Measurements from ENCODE around the gene TADA2B. TPM values are rescaled to one million over a fixed set of nuclear protein-coding genes. Genes with fewer than 3 reads are reported as not detected.

TADA2B gene
- total and polyA plus RNA-seq, 2 experiments from 2014 or later = 3.6 to 11.4 TPM

DNA sequence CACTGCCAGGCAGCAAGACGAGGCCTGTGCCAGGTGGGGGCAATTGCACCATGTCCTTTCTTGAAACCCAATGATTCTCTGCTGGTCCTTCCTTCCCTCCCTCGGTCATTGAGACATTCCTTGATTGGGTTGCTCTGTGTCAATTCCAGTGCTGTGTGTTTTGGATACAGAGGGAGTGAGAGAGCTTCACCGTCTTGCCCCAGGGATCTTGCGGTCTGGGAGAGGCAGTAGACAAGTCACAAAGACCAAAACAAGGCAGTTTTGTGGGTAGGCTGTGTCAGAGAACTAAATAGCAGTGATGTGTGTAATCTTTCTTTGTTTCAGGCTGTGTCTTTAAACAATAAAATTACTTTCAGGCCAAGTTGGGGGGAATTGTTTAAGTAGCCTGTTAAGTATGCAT lies 38.8 kb upstream of the TADA2B start (continued):
- TF ChIP-seq, protein P1, sequence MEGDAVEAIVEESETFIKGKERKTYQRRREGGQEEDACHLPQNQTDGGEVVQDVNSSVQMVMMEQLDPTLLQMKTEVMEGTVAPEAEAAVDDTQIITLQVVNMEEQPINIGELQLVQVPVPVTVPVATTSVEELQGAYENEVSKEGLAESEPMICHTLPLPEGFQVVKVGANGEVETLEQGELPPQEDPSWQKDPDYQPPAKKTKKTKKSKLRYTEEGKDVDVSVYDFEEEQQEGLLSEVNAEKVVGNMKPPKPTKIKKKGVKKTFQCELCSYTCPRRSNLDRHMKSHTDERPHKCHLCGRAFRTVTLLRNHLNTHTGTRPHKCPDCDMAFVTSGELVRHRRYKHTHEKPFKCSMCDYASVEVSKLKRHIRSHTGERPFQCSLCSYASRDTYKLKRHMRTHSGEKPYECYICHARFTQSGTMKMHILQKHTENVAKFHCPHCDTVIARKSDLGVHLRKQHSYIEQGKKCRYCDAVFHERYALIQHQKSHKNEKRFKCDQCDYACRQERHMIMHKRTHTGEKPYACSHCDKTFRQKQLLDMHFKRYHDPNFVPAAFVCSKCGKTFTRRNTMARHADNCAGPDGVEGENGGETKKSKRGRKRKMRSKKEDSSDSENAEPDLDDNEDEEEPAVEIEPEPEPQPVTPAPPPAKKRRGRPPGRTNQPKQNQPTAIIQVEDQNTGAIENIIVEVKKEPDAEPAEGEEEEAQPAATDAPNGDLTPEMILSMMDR (conservative IDR thresholded peaks at IDR 0.05; ENCODE audit: low read depth in 2 of 2) = no peak
- no peak for TF ChIP-seq NANOG (IDR thresholded peaks at IDR 0.05; ENCODE audit: borderline replicate concordance)
- TF ChIP-seq CREB1 (CRISPR knock-in tag; IDR thresholded peaks at IDR 0.05; ENCODE audit: low read depth) = no peak
- no peak for TF ChIP-seq EZH2phosphoT487 (IDR thresholded peaks at IDR 0.05; ENCODE audit: unreplicated experiment)

DNA sequence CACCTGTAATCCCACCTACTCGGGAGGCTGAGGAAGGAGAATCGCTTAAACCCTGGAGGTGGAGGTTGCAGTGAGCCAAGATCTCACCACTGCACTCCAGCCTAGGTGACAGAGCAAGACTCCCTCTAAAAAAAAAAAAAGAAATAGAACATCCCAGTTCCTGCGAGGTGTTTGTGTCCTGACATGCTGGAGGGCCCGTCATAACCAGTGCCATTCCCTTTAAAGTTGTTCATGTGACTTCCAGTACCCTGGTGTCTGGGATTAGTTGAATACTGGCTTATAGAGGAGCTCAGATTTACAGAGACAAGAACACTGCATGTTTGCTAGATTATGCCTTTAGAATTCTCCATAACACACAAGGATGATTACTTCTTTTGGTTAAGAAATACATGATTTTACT lies 37.6 kb upstream of the TADA2B start:
- Histone ChIP-seq H3K36me3 (ENCODE audit: insufficient read depth) (peaks cover 19% of the 10 kb centered on the region; the same call in 1 of the 2 replicates), H3K4me2 (no peak overlapping the region), H3K4me1 (ENCODE audit: insufficient read depth) (peaks cover 17% of the 10 kb centered on the region), H3K9me2 (ENCODE audit: insufficient read depth) (no peaks in the 10 kb centered on the region), H4K20me1 (replicated peaks; ENCODE audit: insufficient read depth) (peaks cover 68% of the 10 kb centered on the region), H3F3A (replicated peaks; ENCODE audit: low read depth) (0 out of 2 replicates have a peak, but pooled peaks cover 4% of the 10 kb centered on the region), H3K27ac (ENCODE audit: low read depth) (no peak overlapping the region), H3K4me3 (no peak overlapping the region), H2AFZ (no peak overlapping the region), H3K27me3 (ENCODE audit: insufficient read depth) (no peaks in the 10 kb centered on the region), H3K79me2 (replicated peaks; ENCODE audit: insufficient read depth) (peaks cover 31% of the 10 kb centered on the region)
- H3K27me3 Mint-ChIP-seq (ENCODE audit: insufficient read depth, low read depth, poor library complexity) = peaks cover 9% of the 10 kb centered on the region
- H3K4me3 Mint-ChIP-seq = no peak overlapping the region
- H3K4me1 Mint-ChIP-seq = peaks cover 27% of the 10 kb centered on the region
- DNase-seq (ENCODE audit: low spot score) (no peak), ATAC-seq (no peak)
- TF ChIP-seq JUNB (IDR thresholded peaks at IDR 0.05; ENCODE audit: unreplicated experiment) = no peak
- peaks cover 74% of the 10 kb centered on the region for H3K36me3 Mint-ChIP-seq (ENCODE audit: low read depth)
- H3K27ac Mint-ChIP-seq = no peak overlapping the region
- H3K9me3 Mint-ChIP-seq = no peaks in the 10 kb centered on the region

DNA sequence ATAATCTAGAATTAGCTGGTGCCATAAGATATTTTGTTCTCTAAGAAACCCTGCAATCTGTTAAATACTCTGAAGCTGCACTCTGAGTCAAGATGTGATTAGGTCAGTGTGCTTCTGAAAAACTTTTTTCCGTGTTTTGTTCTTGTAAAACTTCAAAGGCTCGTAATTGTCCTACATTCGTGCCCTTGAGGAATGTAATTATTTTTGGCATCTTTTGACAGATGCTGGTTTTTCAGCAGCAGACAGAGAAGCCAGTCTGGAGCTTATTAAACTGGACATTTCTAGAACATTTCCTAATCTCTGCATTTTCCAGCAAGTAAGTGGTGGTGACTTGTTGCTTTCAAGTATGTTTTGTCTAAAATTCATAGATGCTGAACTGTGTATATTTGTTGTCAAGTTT lies 36.8 kb upstream of the TADA2B start:
- Histone ChIP-seq H4K20me1 (replicated peaks; ENCODE audit: insufficient read depth) (peaks cover 65% of the 10 kb centered on the region), H3K4me3 (no peak overlapping the region), H3K79me2 (replicated peaks; ENCODE audit: insufficient read depth) (peaks cover 35% of the 10 kb centered on the region), H3K27me3 (ENCODE audit: insufficient read depth) (no peaks in the 10 kb centered on the region), H3K9me2 (ENCODE audit: insufficient read depth) (no peaks in the 10 kb centered on the region), H3K4me1 (ENCODE audit: insufficient read depth) (peaks cover 17% of the 10 kb centered on the region), H3K4me2 (no peak overlapping the region), H2AFZ (no peak overlapping the region), H3K27ac (ENCODE audit: low read depth) (no peak overlapping the region), H3K36me3 (ENCODE audit: insufficient read depth) (peaks cover 18% of the 10 kb centered on the region; the same call in 1 of the 2 replicates), H3F3A (replicated peaks; ENCODE audit: low read depth) (0 out of 2 replicates have a peak, but pooled peaks cover 4% of the 10 kb centered on the region)
- Mint-ChIP-seq H3K4me3 (no peak overlapping the region), H3K36me3 (ENCODE audit: low read depth) (peaks cover 74% of the 10 kb centered on the region), H3K9me3 (no peaks in the 10 kb centered on the region), H3K27me3 (ENCODE audit: insufficient read depth, low read depth, poor library complexity) (peaks cover 9% of the 10 kb centered on the region), H3K4me1 (peaks cover 27% of the 10 kb centered on the region), H3K27ac (no peak overlapping the region)
- ATAC-seq = no peak
- no peak for DNase-seq (ENCODE audit: low spot score)
- TF ChIP-seq, protein P2, sequence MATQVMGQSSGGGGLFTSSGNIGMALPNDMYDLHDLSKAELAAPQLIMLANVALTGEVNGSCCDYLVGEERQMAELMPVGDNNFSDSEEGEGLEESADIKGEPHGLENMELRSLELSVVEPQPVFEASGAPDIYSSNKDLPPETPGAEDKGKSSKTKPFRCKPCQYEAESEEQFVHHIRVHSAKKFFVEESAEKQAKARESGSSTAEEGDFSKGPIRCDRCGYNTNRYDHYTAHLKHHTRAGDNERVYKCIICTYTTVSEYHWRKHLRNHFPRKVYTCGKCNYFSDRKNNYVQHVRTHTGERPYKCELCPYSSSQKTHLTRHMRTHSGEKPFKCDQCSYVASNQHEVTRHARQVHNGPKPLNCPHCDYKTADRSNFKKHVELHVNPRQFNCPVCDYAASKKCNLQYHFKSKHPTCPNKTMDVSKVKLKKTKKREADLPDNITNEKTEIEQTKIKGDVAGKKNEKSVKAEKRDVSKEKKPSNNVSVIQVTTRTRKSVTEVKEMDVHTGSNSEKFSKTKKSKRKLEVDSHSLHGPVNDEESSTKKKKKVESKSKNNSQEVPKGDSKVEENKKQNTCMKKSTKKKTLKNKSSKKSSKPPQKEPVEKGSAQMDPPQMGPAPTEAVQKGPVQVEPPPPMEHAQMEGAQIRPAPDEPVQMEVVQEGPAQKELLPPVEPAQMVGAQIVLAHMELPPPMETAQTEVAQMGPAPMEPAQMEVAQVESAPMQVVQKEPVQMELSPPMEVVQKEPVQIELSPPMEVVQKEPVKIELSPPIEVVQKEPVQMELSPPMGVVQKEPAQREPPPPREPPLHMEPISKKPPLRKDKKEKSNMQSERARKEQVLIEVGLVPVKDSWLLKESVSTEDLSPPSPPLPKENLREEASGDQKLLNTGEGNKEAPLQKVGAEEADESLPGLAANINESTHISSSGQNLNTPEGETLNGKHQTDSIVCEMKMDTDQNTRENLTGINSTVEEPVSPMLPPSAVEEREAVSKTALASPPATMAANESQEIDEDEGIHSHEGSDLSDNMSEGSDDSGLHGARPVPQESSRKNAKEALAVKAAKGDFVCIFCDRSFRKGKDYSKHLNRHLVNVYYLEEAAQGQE (IDR thresholded peaks at IDR 0.05; ENCODE audit: unreplicated experiment) = no peak
- TF ChIP-seq ZNF114 (CRISPR knock-in tag; IDR thresholded peaks at IDR 0.05) = no peak
- TF ChIP-seq, protein P1 (conservative IDR thresholded peaks at IDR 0.05; ENCODE audit: low read depth in 2 of 2) = no peak
- no peak for TF ChIP-seq JUNB (IDR thresholded peaks at IDR 0.05; ENCODE audit: unreplicated experiment)
- TF ChIP-seq POLR2AphosphoS5 (IDR thresholded peaks at IDR 0.05; ENCODE audit: low read depth) = no peak
- no peak for TF ChIP-seq CREB1 (CRISPR knock-in tag; IDR thresholded peaks at IDR 0.05; ENCODE audit: low read depth)
- no peak for TF ChIP-seq EZH2phosphoT487 (IDR thresholded peaks at IDR 0.05; ENCODE audit: unreplicated experiment)
- TF ChIP-seq STAT1 (IDR thresholded peaks at IDR 0.05; ENCODE audit: unreplicated experiment) = no peak
- TF ChIP-seq ZNF331 (CRISPR knock-in tag; IDR thresholded peaks at IDR 0.05; ENCODE audit: low read depth) = no peak
- no peak for TF ChIP-seq NANOG (IDR thresholded peaks at IDR 0.05; ENCODE audit: borderline replicate concordance)
- no peak for TF ChIP-seq EZH2 (IDR thresholded peaks at IDR 0.05; ENCODE audit: low read depth, unreplicated experiment)

Data from GM23338 (cell line).